LNCAP (cell line): ENCODE results near the gene SYNE1.

Experiments
- TF ChIP-seq, protein P1 (sequence below): fragments of 450-650 bp; IDR thresholded peaks from 2 replicates; pipeline ENCODE4 v1.5.1; 2017; ENCODE audit warnings: mild to moderate bottlenecking

The SYNE1 gene

GRCh38 chr6:152587473-152587872 is 49.7 kb downstream of the SYNE1 start:
- TF ChIP-seq, protein P1, sequence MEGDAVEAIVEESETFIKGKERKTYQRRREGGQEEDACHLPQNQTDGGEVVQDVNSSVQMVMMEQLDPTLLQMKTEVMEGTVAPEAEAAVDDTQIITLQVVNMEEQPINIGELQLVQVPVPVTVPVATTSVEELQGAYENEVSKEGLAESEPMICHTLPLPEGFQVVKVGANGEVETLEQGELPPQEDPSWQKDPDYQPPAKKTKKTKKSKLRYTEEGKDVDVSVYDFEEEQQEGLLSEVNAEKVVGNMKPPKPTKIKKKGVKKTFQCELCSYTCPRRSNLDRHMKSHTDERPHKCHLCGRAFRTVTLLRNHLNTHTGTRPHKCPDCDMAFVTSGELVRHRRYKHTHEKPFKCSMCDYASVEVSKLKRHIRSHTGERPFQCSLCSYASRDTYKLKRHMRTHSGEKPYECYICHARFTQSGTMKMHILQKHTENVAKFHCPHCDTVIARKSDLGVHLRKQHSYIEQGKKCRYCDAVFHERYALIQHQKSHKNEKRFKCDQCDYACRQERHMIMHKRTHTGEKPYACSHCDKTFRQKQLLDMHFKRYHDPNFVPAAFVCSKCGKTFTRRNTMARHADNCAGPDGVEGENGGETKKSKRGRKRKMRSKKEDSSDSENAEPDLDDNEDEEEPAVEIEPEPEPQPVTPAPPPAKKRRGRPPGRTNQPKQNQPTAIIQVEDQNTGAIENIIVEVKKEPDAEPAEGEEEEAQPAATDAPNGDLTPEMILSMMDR: no peak

DNA sequence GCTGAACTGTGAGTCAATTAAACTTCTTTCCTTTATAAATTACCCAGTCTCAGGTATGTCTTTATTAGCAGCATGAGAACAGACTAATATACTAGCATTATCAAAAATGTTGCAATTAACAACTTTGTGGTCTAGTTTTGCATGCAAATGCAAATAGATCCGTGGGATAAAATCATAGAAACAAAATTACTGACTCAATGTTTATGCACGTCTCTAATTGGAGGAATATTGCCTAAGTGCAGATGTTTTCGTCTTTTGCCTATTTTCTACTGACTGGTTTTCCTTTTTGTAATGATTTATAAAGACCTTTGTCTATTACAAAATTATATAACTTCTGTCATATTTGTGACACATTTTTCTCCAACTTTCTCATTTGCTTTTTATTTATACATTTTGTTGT is 51.9 kb downstream of the SYNE1 start:
- TF ChIP-seq, protein P1: no peak

DNA sequence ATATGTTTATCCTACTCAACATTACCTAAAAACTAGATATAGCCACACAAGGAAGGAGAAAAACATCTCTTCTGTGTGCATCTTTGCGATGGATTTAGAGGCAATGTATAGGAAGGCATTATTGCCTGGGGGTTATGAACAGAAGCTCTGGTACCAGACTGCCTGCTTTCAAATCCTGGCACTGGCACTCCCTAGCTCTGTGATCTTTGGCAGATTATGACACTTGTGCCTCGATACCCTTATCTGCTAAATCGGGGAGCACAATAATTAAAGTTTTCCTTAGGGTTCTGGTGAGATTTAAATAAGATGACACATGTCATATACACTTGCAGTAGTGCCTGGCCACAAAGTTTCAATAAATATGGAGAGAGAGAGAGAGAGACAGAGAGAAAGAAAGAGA is 53.3 kb downstream of the SYNE1 start:
- TF ChIP-seq, protein P1: no peak

GRCh38 chr6:152576525-152576924 is 60.6 kb downstream of the SYNE1 start:
- TF ChIP-seq, protein P1: no peak

- TF ChIP-seq, protein P1: no peak
Measured at GRCh38 chr6:152575621-152576150, 61.5 kb downstream of the SYNE1 start.

DNA sequence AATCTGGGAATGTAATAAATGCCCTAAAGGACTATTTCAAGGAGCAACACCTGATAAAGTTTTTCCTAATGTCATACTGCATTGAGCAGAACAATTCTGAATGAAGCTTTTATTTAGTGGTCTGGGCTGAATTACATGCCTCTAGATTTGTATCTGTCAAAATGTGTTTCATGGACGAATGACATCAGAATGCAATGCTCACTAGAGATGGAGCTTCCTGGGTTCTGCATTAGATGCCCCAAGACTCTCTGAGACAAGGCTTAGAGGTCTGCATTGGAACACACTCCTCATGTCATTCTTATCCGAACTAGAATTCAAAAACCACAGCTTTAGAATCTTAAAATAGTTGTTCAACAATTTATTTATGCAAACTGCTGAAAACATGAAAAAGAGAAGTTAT is 62.0 kb downstream of the SYNE1 start:
- TF ChIP-seq, protein P1: no peak

DNA sequence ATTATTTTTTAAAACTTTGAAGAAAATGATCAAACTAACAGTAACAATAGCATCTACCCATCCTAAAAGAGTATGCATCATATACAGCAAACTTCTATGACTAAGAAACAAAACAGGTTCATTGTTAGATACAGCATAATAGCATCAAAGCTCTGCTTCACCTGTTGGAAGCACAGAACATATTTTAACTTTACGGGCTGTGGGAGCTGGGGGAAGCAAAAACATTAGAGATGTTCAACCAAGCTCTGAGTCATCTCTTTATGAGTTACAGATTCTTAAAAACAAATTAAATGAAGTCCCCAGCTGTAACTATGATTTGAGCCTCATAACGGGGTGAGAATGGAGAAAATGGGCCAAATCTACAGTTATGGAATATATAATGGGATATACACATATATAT is 63.4 kb downstream of the SYNE1 start:
- TF ChIP-seq, protein P1: no peak
